GM12878 (cell line): ENCODE measurements around the gene AFF1. TPM values are rescaled to one million over a fixed set of nuclear protein-coding genes. Genes with fewer than 3 reads are reported as not detected.

Experiments used
- ATAC-seq: fragments of 200-7000 bp; cut with Tn5 transposase; 3 replicates; pipeline ENCODE4 v1.9.1; 2020; ENCODE audit warnings: mild to moderate bottlenecking, moderate library complexity
- BruUV-seq: library from RNA; stranded (reverse); fragments of 400-500 nt; replicated peaks from 2 replicates; lab custom pipeline; 2021; lab: Mats Ljungman, UMichigan
- CTCF ChIA-PET: fragments of 300-600 bp; sonication (Branson Sonifier 250); formaldehyde crosslinking; extraction: SDS; loops from one replicate; lab custom pipeline; 2021; ENCODE audit warnings: inconsistent platforms; lab: Yijun Ruan, JAX
- POLR2A ChIA-PET: fragments of 350-600 bp; formaldehyde crosslinking; extraction: SDS; loops from one replicate; lab custom pipeline; 2021; ENCODE audit warnings: inconsistent platforms; lab: Charles Lee
- RAD21 ChIA-PET: fragments of 300-600 bp; sonication (Branson Sonifier 250); formaldehyde crosslinking; loops from one replicate; lab custom pipeline; 2023; ENCODE audit warnings: antibody characterized with exemption; ENCODE audit not compliant: unreplicated experiment; lab: Charles Lee
- SMC1A ChIA-PET: fragments of 300-600 bp; sonication (Branson Sonifier 250); formaldehyde crosslinking; loops from one replicate; lab custom pipeline; 2023; ENCODE audit not compliant: unreplicated experiment, uncharacterized antibody; lab: Charles Lee
- DNase-seq: peaks from one replicate; pipeline ENCODE4 v3.0.0-alpha.2; 2011; ENCODE audit warnings: low read depth, low spot score
- FAIRE-seq: peaks from 3 replicates; lab custom pipeline; 2011; peaks lifted over from hg19 to GRCh38; lab: Jason Lieb, UNC
- H2AFZ ChIP-seq: 2 replicates; pipeline ENCODE4 v1.6.0; 2011; ENCODE audit warnings: low read depth, low read length, control low read depth; ENCODE audit not compliant: control insufficient read depth
- H3K27ac ChIP-seq: 2 replicates; pipeline ENCODE4 v1.5.1; 2011; ENCODE audit warnings: control low read depth; ENCODE audit not compliant: control insufficient read depth, insufficient read depth
- H3K27me3 ChIP-seq, 2 experiments: replicated peaks in 1 of 2; 2 replicates each; pipeline versions ENCODE4 v1.6.0 to v1.6.1; 2011; ENCODE audit warnings: low read length in 1 of 2; ENCODE audit not compliant: control insufficient read depth in 2 of 2, insufficient read depth in 2 of 2
- H3K36me3 ChIP-seq, 2 experiments: 2 replicates each; pipeline ENCODE4 v1.5.1; 2011; ENCODE audit warnings: low read length in 1 of 2; ENCODE audit not compliant: control insufficient read depth in 2 of 2, insufficient read depth in 2 of 2
- H3K4me1 ChIP-seq: 2 replicates; pipeline ENCODE4 v1.6.1; 2011; ENCODE audit warnings: mild to moderate bottlenecking, low read length, moderate library complexity, mixed read lengths; ENCODE audit not compliant: control insufficient read depth, insufficient read depth
- H3K4me2 ChIP-seq: 2 replicates; pipeline ENCODE4 v1.6.0; 2011; ENCODE audit warnings: control low read depth; ENCODE audit not compliant: control insufficient read depth, insufficient read depth
- H3K4me3 ChIP-seq: fragments of 200-600 bp; sonication (generic); 2 replicates; pipeline ENCODE4 v1.5.1; 2016
- H3K79me2 ChIP-seq: 2 replicates; pipeline ENCODE4 v1.6.0; 2011; ENCODE audit warnings: low read length; ENCODE audit not compliant: control insufficient read depth, insufficient read depth
- H3K9ac ChIP-seq: 2 replicates; pipeline ENCODE4 v1.8.0; 2011; ENCODE audit warnings: low read length, control low read depth, mixed read lengths; ENCODE audit not compliant: control insufficient read depth, insufficient read depth
- H3K9me3 ChIP-seq: replicated peaks from 3 replicates; pipeline ENCODE4 v1.5.1; 2011; ENCODE audit warnings: mild to moderate bottlenecking, low read length; ENCODE audit not compliant: control insufficient read depth, insufficient read depth
- H4K20me1 ChIP-seq: 2 replicates; pipeline ENCODE4 v1.6.0; 2011; ENCODE audit not compliant: control insufficient read depth, insufficient read depth
- BCL3 ChIP-seq: IDR thresholded peaks from 2 replicates; pipeline ENCODE4 v1.6.1; 2011; ENCODE audit warnings: borderline replicate concordance, low read depth, mild to moderate bottlenecking, moderate library complexity, low read length; ENCODE audit not compliant: insufficient read depth, poor library complexity, severe bottlenecking
- CREB1 ChIP-seq: IDR thresholded peaks from 2 replicates; pipeline ENCODE4 v1.6.1; 2012; ENCODE audit warnings: low read depth, mild to moderate bottlenecking, inconsistent platforms
- E2F4 ChIP-seq: IDR thresholded peaks from 2 replicates; pipeline ENCODE4 v1.6.1; 2012; ENCODE audit warnings: low read depth, low read length, improper control_type of control experiment
- GATAD2B ChIP-seq: fragments of 450-650 bp; conservative IDR thresholded peaks from 2 replicates; pipeline ENCODE4 v1.6.1; 2017; ENCODE audit warnings: low read depth, mild to moderate bottlenecking, moderate library complexity
- RCOR1 ChIP-seq: conservative IDR thresholded peaks from 2 replicates; pipeline ENCODE4 v1.6.1; 2012; ENCODE audit warnings: low read depth, low read length, improper control_type of control experiment
- SPI1 ChIP-seq: IDR thresholded peaks from 2 replicates; pipeline ENCODE4 v1.6.1; 2011; ENCODE audit warnings: low read depth, mild to moderate bottlenecking, low read length, moderate library complexity, borderline replicate concordance; ENCODE audit not compliant: insufficient read depth
- TCF12 ChIP-seq: IDR thresholded peaks from 2 replicates; pipeline ENCODE4 v1.6.1; 2011; ENCODE audit warnings: low read depth, mild to moderate bottlenecking, low read length
- ZBTB40 ChIP-seq: fragments of 450-650 bp; IDR thresholded peaks from 2 replicates; pipeline ENCODE4 v1.6.1; 2016; ENCODE audit warnings: mild to moderate bottlenecking, moderate library complexity, borderline replicate concordance
- ZNF687 ChIP-seq: fragments of 450-650 bp; IDR thresholded peaks from 2 replicates; pipeline ENCODE4 v1.6.1; 2017; ENCODE audit warnings: mild to moderate bottlenecking, moderate library complexity
- WGBS: methylation state at CpG from one replicate; pipeline ENCODE4 v1.1.6; 2016; ENCODE audit warnings: low lambda C conversion rate; ENCODE audit not compliant: insufficient replicate concordance, insufficient coverage; ENCODE audit errors: missing lambda C conversion rate; 5-methylcytosine and 5-hydroxymethylcytosine counted together
- in situ Hi-C: fragments of 300-500 bp; cut with MboI; formaldehyde crosslinking; loops from 9 replicates; pipeline ENCODE4 v1.14.3; 2018; ENCODE audit warnings: mixed read lengths
- intact Hi-C: fragments of 100-400 bp; cut with micrococcal nuclease; formaldehyde crosslinking; loops from one replicate; pipeline ENCODE4 v1.14.2; 2022; ENCODE audit not compliant: unreplicated experiment
- polyA plus RNA-seq, 11 experiments: library from polyadenylated mRNA; depleted of rRNA in 4 of 11; unstranded in 6 of 11; stranded (reverse) in 5 of 11; fragments of >200 nt; fragmentation: Nextera tagmentation in 4 of 11; fragmentation: Illumina TruSeq in 1 of 11; extraction: Ambion mirVana in 4 of 11; extraction: Trizol in 1 of 11; gene quantifications; 1 replicate in 1 of 11; 2 replicates in 10 of 11; pipeline versions ENCODE4 v1.2.1 to v1.2.3, GENCODE V29; 2011 to 2016; ENCODE audit warnings: inconsistent platforms in 2 of 11, missing spikeins in 2 of 11, low read depth in 1 of 11
- total RNA-seq, 4 experiments: library from RNA; depleted of rRNA in 3 of 4; stranded (reverse); fragments of >200 nt in 3 of 4; fragmentation: Illumina TruSeq in 1 of 4; extraction: Trizol in 1 of 4; gene quantifications; 2 replicates each; pipeline versions ENCODE4 v1.2.1 to v1.2.3, GENCODE V29; 2013 to 2021

Gene AFF1
- total and polyA plus RNA-seq, 10 of the 15 experiments (the other 5 are each of a cell fraction or from before 2014, with no cell fraction given): 3.5 to 56.1 (median 21.5) TPM

GRCh38 chr4:86946868-86947500 lies 12.2 kb downstream of the AFF1 start:
- Histone ChIP-seq H2AFZ (no peak overlapping the region), H3K4me3 (peak overlapping the region; percentile 30; the same call in 1 of the 2 replicates), H3K9me3 (no peaks in the 10 kb centered on the region), H3K4me2 (peak overlapping the region; percentile 60), H4K20me1 (peaks cover 3% of the 10 kb centered on the region; the same call in 1 of the 2 replicates), H3K27me3 (no peaks in the 10 kb centered on the region), H3K36me3 (peaks cover 0 to 19% of the 10 kb centered on the region in 2 experiments; a peak in 3 of 4 replicates), H3K27ac (peak overlapping the region; percentile 25), H3K9ac (no peak overlapping the region), H3K4me1 (peaks cover 38% of the 10 kb centered on the region), H3K79me2 (peaks cover 69% of the 10 kb centered on the region)
- BruUV-seq: no TSS peak
- ChIA-PET POLR2A (interaction anchor here (2.6 kb wide), 1 partner anchor 13 kb away, joined by 11 read pairs; no protein-coding TSS in a partner anchor), SMC1A (interaction anchor here (1.0 to 13.7 kb wide), 7 partner anchors 7 to 35 kb away, joined by 3 to 192 read pairs (median 4); partner anchors contain the start of gene AFF1), RAD21 (no interaction called here), CTCF (no interaction called here)
- intact Hi-C loops: no loop called here
- in situ Hi-C loops: no loop called here
- 96% methylated on average over 3 of the region's 3 CpGs for WGBS
- DNase-seq (no peak), ATAC-seq (peak; percentile 9; the same call in 1 of the 3 replicates), FAIRE-seq (no peak)
- TF ChIP-seq CREB1: no peak
- no peak for TF ChIP-seq ZBTB40
- TF ChIP-seq E2F4: no peak
- no peak for TF ChIP-seq BCL3
- TF ChIP-seq ZNF687: no peak
- TF ChIP-seq TCF12: no peak
- TF ChIP-seq GATAD2B: no peak
- no peak for TF ChIP-seq RCOR1
- no peak for TF ChIP-seq SPI1
